Stimulated activated CD8-positive, alpha-beta memory T cell treated with anti-CD3 and anti-CD28 coated beads, Interleukin-15, amount 100 ng/mL, for 24 hours (primary cell): ENCODE data around the gene ABCA1.
"Not testable (repeated sequence)": the region's sequence is repeated elsewhere in the genome, so short reads cannot be mapped to it uniquely, and the experiment has no call there.

Experiments
- DNase-seq: peaks from one replicate; pipeline ENCODE4 v3.0.0-alpha.2; 2020; ENCODE audit warnings: low read depth

Gene ABCA1

DNA sequence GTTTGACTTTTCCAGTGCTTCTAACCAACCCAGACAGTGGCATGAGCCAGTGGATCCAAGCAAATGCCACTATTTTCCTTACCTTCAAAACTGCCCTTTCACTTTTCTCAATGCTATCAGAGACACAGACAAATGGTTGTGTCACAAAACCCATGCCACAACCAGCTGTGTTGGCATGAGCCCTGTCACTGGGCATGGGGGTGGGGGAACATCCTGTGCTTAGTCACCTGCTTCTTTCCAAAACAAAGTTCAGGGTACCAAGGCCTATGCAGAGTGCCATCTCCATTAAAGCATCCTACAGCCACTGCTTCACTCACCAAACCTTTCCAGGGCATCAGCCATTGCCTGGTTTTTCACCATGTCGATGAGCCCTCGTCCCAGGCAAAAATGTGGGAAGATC lies 133.9 kb downstream of the ABCA1 start:
- no peak for DNase-seq

DNA sequence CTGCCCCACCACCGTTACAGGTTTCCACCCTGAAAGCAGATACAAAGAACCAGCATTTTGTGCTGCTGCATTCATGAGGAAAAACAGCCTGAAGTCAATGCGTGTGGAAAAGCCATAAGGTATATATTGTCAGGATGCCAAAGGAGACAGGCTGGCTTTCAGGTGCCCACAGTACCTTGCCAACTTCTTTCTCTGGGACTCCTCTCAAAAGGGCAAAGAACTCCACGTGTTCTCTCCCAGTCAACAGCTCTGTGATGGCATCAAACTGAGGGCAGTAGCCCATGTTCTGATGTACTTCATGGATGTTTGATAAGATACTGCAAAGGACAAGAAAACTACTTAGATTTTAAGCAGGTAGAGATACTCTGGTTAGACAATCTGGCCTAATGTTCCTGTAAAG lies 139.7 kb downstream of the ABCA1 start:
- no peak for DNase-seq

DNA sequence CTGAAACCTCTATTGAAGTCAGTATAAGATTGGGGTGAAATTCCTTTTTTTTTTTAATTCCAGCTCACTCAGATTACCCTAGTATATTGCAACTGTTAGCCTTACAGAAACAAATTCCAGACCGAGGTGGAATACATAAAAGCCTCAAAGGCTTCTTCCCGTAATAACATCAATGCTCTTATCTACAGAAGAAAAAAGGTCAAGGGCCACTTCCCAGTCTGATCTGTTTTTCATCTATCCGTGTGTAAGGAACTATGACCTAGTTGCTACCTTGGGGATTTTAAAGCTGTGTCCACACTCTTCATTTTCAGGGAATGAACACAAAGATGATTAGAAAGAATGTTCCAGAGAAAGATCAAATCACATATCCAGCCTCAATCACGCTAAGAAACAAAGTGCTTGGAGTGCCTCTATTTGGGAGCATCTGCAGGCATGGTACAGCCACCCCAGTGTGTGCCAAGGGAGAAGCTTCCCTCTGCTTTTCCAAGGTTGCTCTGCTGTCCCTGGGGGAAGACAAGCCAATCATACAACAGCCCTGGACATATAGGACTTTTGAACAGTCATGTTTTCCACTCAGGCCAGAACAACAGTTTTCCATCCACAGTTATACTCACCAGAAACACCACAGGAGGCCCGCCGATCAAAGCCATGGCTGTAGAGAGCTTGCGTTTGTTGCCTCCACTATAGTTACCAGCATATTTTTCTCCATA lies 140.5 kb downstream of the ABCA1 start:
- DNase-seq = no peak

DNA sequence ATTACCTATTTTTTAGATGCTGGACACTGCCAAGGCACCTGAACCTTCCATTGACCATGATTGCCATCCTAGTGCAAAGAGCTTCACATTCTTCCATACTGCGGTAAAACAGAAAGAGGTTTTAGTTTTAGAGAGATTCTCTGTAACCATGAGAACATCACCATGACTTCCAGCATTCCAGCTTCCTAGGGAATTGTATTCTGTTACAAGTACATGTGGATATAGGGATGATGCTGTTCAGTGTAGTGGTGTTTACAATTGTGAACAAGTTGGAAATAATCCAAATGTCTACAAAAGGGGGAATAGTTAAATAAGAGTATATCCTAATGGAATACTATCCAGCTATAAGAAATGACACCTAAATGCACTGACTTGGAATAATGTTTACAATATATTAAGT lies 141.7 kb downstream of the ABCA1 start:
- DNase-seq = no peak

- no peak for DNase-seq
These were observed 143.9 kb downstream of the ABCA1 start for GRCh38 chr9:104784098-104784497.

DNA sequence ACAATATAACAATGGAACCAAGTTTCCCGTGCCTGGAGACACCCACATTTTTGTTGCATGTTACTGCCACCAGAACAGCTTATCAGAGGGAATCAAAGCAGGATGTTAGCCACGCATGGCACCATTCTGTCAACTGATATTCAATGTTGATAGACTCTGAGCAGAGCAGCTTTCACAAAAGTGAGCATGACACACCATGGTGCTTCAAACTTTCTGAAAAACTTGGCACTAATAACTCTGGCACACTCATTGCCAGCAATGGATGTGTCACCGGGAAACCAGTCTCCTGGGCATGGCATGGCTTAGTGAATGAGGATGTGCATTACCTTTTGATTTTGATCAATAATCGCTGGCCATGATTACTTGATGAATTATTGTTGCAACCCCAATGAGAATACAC lies 144.4 kb downstream of the ABCA1 start:
- DNase-seq = no peak

DNA sequence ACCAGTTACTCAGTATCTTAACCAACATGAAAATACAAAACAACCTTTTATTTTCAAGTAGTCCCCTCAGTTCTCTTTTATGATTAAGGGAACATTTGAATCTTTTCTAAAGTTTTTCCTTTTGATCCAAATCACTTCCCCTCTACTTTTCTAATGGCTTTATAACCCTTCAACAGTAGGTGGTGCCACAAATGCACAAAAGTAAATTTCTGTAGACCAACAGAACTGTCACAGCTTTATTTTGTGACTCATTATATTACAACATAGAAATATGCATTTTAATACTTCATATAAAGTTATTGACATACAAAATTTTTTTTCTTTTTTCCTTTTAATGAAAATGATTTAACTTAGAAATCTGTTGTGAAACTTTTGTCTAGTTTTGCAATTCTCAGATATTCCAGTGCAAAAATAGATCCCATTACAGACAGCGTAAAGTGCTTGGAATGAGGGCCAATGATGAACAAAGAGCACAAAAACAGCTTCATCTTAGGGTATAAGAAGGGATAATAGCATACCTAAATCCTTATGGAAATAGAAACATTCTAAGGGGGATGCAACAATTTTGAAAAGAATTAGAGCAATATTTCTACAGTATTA lies 147.1 kb downstream of the ABCA1 start:
- DNase-seq = no peak

DNA sequence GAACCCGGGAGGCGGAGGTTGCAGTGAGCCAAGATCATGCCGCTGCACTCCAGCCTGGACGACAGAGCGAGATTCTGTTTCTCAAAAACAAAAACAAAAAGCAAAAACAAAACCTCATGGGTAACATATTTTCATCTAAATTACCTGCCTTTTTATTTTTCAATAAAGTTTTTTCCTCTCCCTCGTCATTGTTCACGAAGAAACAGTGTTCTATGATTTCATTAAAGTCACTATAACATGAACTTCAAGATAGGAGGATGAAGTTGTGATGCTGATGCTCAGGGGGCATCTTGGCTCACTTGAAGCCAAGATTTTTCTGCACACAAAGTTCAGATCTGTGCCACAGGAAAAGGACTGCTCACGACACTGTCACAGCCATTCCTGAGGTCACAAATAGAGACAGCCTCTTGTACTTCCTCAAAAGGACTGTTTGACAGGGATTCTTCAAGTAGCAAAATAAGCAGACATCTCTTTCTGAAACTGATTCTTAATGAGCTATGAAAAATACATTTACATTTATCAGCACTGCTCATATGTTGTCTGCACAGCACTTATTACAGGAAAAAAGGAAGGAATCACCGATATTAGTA lies 147.9 kb downstream of the ABCA1 start:
- no peak for DNase-seq

GRCh38 chr9:104779334-104779733 lies 148.6 kb downstream of the ABCA1 start:
- no peak for DNase-seq

DNA sequence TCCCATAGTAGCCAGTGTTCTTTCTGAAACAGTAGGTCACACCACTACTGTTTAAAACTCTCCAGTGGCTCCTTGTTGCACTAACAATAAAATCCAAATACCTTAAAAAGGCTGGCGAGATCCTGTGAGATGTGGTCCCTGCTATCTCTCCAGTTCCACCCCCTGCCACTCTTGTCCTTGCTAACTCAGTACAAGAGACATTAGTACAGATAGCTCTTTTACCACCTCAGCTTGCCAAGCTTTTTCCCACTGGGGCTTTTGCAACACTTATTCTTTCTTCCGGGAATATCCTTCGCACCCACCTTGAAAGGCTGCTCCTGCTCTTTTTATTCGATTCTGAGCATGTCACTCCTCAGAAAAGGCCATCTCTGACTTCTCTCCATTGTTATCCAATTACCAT lies 149.2 kb downstream of the ABCA1 start:
- no peak for DNase-seq

DNA sequence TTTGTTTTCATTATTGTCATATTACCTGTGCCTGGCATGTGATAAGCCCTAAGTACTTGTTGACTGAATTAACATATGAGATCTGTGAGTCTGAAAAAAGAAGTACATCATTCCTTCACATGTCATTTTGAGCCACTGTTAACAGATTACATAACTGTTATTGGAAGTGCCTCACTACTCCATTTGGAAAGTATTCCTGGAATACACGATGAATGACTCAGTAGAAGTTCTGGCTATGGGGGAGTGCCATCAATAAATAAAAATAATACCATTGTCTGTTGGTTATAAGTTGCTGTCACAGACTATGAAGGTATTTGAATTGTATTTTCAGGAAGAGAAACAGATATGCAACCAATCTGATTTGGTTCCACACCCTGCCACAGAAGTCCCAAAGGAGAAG lies 151.2 kb downstream of the ABCA1 start:
- DNase-seq = no peak

DNA sequence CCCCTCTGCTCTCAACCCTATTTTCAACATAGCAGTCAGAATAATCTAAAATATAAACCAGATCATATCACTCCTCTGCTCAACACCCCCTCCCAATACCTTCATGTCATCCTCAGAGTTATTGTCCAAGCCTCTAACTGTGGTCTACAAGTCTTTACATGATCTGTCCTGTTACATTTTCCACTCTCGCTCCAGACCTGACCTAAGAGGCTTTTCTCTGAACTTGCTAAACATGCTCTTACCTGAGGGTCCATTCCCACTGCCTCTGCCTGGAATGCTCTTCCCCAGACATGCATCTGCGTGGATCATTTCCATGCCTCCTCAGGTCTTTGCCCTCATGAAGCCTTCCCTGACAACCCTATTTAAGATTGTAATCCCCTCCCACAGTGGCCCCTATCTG lies 152.0 kb downstream of the ABCA1 start:
- DNase-seq = no peak

DNA sequence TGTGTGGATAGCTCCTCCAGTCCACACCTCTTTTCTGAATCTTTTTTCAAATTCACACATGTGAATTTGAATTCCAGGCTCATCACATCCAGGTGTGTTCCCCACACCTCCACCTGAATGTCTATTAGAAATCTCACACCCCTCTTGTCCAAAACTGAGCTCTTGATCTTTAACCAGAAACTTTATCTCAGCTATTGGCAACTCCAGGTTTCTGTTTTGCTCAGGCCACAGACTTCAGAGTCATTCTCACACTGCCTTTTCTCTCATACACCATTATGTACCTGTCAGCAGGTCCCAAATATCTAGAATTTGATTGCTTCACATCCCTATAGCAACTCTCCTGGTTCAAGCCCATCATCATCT lies 152.4 kb downstream of the ABCA1 start:
- no peak for DNase-seq

DNA sequence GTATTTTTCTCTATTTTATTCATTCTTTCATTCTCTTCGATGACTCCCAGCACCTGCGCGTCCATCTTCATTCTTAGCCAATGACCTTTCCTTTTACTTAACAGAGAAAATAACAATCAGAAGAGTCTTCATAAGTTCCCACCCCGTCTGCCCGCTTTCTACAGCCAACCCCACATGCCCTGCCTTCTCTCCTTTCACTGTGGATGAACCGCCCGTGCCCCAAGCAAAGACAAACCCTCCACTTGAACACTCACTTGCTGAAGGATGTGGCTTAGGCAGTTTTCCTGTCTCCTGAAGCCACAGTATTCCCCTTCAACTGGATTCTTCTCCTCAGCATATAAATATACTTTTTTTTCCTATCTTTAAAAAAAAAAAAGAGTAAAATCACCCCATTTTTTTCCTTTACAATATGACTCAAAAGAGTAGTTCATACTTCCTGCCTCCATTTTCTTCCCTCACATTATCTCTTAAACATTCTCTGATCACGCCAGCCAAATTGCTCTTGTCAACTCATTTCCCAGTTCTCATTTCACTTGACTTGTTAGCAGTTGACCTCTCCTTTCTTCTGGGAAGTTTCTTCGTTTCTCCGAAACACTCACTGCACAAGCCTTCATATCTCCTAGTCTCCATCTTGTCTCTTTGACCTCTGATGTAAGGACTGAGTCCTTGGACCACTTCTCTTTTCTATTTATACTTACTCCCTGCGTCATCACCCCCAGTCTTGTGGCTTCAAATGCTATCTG lies 153.0 kb downstream of the ABCA1 start:
- no peak for DNase-seq

DNA sequence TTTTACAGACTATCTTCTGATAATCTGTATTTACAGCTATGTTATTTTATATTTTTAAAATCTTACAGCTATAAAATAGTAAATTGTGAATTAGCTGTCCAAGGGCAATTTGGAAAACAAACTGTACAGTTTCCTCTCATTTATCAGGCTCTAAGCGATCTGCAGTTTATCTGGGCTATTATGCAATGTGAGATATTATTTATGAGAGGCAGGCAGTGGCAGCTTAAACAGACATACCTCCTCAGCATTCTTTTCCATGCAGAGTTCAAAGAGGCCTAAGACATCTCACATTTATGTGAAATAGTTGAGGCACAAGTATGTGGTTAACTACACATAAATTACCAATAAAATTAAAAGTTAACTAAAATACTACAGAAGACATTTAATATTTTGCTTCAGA lies 153.8 kb downstream of the ABCA1 start:
- no peak for DNase-seq

- no peak for DNase-seq
These were observed 155.0 kb downstream of the ABCA1 start for GRCh38 chr9:104772714-104773510.

DNA sequence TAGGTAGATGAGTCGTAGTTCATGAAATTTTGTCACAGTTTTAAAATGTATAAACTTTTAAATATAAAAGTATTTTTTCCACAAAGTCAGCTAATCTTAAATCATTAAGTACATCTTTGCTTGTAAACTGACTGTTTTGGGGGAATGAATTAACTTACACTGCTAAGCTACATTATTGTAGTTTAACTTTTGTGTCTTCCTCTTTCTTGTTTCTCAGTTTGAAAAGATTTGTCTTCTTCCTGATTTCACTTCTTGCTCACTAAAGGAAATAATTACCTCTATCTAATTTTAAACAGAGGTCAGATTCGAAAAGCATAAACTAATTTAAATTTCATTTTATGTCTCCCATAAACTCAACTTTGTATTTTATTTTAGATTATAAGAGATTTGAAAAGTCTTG lies 158.3 kb downstream of the ABCA1 start:
- DNase-seq = no peak

GRCh38 chr9:104769029-104769428 lies 158.9 kb downstream of the ABCA1 start:
- DNase-seq = not testable (repeated sequence)

DNA sequence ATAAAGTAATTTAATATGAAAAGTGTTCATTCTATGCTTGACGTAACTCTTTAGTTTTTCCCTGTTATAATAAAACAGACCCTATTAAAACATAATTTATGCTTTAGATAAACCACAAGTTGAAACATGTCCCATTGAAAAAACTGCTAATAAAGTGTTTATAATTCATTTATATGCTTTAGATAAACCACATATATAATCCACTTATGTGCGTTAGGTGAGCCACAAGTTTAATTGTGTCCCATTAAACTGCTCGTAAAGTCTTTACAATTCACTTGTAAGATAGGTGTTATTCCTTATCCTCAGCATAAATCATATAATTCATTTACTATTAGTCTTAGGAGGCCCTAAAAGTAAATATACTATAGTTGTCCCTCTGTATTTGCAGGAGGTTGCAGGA lies 160.4 kb downstream of the ABCA1 start:
- DNase-seq = no peak

GRCh38 chr9:104766025-104766424 lies 161.9 kb downstream of the ABCA1 start:
- no peak for DNase-seq

GRCh38 chr9:104765138-104765537 lies 162.8 kb downstream of the ABCA1 start:
- DNase-seq = no peak

DNA sequence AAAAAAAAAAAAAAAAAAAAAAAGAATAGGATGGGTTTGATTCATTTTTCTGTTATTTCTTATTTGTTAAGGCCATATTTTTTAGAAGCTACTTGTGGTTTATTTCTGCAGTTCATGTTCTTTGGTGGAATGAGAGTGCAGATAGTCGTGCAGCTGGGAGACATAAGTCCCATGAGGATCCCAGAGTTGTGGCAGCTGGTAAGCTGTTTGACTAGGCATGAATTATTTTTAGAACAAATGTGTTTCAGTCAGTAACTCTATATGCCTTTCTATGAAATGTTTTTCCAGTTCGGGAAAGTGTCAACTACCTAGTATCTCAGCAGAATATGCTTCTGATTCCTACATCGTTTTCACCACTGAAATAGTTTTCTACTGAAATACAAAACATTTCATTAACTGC lies 169.0 kb downstream of the ABCA1 start:
- DNase-seq = no peak
